GM19035 (cell line): Measurements from ENCODE around the gene PLAAT2.

ENCODE experiments used
- ATAC-seq: cut with Tn5 transposase; IDR thresholded peaks from one replicate; pipeline ENCODE4 v1.9.1; 2021; ENCODE audit not compliant: unreplicated experiment

PLAAT2 gene

DNA sequence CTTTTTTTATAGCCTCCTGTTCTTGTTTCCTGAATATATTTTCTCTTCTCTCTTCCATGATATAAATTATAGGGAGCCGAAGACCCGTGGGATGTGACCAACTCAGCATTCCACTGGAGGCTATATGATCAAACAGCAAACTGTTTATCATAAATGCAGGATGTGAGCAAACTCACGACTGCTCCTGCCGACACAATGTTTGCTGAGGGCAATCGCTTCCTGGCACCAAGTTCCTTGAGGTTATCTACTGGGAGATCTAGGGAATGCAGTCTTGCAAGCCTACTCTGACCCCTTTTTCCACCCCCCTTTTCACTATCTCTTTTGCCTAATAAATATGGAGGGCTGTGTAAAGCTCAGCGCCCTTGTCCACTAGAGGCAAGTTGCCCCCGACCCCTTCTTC lies 40.0 kb downstream of the PLAAT2 start:
- no peak for ATAC-seq

DNA sequence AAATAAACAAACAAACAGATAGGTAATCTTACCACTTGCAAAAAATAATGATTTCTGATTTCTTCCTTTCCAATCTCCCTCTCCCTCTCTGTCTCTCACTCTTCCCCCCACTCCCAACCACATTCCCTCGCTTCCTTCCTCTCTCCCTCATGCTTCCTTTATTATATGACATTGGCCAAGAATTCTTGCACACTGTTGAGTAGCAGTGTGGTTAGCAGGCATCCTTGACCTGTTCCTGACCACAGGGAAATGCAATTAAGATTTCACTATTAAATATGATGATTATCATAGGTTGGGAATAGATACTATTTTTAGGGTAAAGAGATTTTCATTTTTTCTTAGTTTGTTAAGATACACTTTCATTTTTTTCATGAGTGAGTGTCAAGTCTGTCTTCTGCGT lies 41.3 kb downstream of the PLAAT2 start:
- no peak for ATAC-seq

DNA sequence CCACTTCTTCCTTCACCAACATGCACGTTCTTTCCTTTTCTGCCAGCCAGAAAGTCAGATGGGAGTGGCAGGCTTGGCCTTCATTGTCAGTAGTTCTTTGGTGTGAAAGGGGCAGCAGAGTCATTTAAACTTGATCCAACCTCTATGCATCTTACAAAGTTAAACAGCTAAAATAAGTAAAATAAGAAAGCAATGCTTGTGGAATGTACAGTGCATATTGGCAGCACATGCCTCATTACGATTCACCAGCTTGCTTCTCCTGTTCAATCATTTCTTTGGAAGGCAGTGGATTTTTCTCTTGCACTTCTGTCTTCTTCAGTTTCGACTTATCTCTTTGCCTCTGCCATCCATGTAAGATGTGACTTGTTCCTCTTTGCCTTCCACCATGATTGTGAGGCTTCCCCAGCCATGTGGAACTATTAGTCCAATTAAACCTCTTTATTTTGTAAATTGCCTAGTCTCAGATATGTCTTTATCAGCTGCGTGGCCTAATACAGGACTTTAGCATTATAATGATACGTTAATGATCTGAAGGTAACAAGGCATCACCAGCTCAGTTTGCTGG lies 42.5 kb downstream of the PLAAT2 start:
- ATAC-seq, result no peak

GRCh38 chr11:63518548-63518947 lies 44.6 kb downstream of the PLAAT2 start:
- no peak for ATAC-seq

DNA sequence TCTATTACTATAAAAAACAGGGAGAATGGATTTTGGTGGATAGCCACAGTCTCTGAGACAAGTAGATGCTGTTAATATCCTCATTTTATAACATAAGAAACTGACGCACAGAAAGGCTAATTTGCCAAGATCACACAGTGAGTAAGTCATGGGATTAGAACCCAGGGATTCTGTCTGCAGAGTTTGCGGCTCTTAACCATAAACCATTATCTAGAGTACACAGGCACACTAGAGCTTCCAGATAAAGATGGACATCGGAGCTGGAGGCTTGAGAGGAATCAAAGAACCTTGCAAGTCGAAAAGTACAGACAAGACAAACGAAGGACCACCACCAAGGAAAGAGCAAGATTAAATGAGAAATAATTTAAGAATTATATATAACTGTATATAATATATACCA lies 46.0 kb downstream of the PLAAT2 start:
- no peak for ATAC-seq

DNA sequence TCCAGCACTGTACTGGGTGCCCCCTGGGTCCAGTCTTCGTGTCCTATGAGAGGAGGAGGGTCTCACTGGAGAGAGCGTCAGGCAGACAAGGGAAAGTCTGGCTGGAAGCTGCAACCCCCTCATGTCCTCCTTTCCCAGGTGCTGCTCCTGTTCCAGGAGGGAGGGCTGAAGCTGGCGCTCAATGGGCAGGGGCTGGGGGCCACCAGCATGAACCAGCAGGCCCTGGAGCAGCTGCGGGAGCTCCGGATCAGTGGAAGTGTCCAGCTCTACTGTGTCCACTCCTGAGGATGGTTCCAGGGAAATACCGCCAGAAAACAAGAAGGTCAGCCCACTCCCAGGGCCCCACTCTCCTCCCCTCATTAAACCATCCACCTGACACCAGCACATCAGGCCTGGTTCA lies 47.1 kb downstream of the PLAAT2 start:
- no peak for ATAC-seq

- ATAC-seq, result no peak
Measured at GRCh38 chr11:63512816-63513215, 50.4 kb downstream of the PLAAT2 start.

GRCh38 chr11:63511048-63511748 lies 52.0 kb downstream of the PLAAT2 start:
- ATAC-seq, result no peak

DNA sequence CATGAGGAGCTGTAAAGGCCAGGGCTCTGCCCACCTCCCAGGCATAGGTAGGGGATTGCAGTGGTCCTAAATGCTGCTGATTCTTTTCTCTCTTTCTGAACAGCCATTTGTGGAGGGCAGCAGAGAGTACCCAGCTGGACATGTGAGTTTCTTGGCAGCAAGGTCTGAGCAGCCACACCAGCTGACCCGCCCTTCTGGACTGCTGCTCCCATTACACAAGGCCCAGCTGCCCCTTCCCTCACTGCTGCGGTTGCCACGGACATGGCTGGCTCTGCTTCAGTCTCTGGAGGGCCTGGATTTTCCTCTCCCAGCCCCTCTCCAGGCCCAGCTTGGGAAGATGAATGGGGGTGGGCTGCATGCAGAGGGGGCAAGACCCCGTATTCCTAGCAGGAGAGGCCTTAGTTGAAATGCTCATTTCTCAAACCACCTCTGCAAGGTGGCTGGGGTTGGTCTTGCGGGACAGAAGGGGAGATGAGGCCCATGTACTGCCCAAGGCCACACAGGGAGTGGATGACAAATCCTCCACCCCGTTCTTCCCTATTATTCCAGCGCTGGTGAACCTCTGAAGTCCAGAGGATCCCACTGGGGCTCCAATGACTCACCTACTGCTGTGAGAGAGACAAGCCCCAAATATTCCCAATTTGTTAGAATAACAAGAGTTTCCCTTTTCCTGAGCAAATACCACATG lies 52.7 kb downstream of the PLAAT2 start:
- ATAC-seq, result no peak

DNA sequence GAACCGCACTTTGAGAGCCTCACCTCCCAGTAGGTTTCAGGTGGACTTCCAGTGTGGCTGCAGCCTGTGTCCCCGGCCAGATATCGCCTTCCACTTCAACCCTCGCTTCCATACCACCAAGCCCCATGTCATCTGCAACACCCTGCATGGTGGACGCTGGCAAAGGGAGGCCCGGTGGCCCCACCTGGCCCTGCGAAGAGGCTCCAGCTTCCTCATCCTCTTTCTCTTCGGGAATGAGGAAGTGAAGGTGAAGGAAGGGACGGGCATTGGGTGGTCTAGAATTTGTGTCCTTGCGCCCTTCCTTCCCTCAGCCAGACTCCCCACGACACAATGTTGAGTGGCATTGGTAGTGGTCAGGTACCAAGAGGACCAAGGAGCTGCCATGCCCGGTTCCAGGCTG lies 54.4 kb downstream of the PLAAT2 start:
- no peak for ATAC-seq

- ATAC-seq, result no peak
Measured at GRCh38 chr11:63508009-63508408, 55.2 kb downstream of the PLAAT2 start.

DNA sequence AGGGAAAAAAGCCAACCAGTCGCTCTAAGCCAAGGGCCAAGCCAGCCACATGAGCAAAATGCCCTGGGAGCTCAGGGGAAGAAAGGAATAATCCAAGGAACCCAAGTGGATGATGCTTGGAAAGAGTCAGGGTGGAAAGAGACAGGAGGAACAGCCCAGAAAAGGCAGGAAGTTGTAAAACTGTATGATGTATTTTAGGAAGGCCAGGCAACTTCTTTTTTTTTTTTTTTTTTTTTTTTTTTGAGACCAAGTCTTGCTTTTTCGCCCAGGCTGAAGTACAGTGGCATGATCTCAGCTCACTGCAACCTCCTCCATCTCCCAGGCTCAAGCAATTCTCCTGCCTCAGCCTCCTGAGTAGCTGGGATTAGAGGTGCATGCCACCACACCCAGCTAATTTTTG lies 55.7 kb downstream of the PLAAT2 start:
- ATAC-seq, result no peak

GRCh38 chr11:63506876-63507275 lies 56.3 kb downstream of the PLAAT2 start:
- no peak for ATAC-seq

DNA sequence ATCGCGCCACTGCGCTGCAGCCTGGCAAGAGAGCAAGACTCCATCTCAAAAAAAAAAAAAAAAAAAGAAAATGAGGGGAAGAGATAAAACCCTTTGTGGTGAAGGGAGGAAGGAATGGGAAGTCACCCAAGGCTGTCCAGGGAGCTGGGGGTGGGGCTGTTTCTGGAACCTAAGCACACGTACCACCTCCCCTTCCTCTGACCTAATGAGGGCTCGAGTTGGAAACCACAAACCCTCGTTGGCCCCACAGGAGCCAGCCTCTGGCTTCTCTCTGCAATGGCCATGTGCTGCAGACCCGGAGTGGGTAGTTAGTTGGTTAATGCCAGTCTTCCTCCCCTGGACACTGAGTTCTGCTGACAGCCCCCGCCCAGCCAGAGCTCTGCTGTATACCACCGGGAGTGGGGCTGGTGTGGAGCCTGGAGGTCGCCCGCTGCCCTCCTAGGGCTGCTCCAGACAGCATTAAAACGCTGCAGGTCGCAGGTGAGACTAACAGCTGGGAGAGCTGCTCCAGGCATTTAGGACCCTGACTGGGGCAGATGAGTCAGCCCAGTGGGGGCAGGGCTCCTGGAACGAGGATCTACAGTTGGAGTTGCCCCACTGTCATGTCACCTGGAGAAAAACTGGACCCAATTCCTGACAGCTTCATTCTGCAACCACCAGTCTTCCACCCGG lies 57.2 kb downstream of the PLAAT2 start, which contains the start of gene LGALS12:
TSS of gene LGALS12 (plus strand) at position 228 of the 672 bp plus-strand sequence. CDS start at position 603, 375 bp downstream.
- ATAC-seq, result no peak

- ATAC-seq, result no peak
Measured at GRCh38 chr11:63504933-63505586, 58.1 kb downstream of the PLAAT2 start.

DNA sequence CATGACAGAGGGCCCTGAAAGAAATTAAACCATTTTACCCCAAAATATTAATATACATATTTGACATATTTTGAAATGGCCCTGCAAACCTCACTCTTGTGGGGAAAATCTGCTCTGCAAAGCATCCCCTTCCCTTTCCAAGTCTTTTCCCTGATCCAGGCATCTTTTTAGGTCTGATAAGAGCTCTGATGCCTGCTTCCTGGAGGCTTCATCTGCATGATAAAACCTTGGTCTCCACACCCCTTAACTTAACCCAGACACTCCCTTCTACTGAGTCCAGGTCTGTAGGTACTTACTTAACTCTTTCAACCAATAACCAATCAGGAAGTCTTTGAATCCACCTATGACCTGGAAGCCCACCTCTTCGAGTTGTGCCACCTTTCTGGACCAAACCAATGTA lies 59.1 kb downstream of the PLAAT2 start:
- no peak for ATAC-seq

GRCh38 chr11:63503492-63503891 lies 59.7 kb downstream of the PLAAT2 start:
- no peak for ATAC-seq
